ENCODE data around the gene RCN1.
"Not testable (repeated sequence)": the region's sequence is repeated elsewhere in the genome, so short reads cannot be mapped to it uniquely, and the experiment has no call there.

The RCN1 gene

GRCh38 chr11:32090545-32091370 is at the start of gene RCN1:
Gene RCN1, plus strand, starts transcription at chr11:32091074. Its CDS starts 123 bp downstream, at chr11:32091197.
- DNase-seq (ENCODE audit: low read depth) = peak; percentile 32

DNA sequence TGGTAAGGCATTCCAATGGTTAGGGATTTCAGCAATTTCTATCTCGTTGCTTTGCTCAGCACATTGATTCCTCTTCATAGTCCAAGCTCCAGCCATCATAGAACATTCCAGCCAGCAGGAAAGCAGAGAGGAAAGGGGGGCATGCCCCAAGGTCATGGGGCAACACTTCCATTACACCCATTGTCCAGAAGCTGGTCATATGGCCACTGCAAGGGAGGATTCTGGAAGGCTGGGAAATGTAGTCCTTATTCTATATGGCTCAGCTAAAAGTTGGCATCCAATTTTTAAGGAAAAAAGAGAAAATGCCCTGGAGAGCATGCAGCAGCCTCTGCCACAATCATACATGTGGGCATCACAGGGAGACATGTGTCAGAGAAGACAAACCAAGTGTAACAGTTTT is 47.1 kb upstream of the RCN1 start:
- no peak for DNase-seq (ENCODE audit: low read depth)

DNA sequence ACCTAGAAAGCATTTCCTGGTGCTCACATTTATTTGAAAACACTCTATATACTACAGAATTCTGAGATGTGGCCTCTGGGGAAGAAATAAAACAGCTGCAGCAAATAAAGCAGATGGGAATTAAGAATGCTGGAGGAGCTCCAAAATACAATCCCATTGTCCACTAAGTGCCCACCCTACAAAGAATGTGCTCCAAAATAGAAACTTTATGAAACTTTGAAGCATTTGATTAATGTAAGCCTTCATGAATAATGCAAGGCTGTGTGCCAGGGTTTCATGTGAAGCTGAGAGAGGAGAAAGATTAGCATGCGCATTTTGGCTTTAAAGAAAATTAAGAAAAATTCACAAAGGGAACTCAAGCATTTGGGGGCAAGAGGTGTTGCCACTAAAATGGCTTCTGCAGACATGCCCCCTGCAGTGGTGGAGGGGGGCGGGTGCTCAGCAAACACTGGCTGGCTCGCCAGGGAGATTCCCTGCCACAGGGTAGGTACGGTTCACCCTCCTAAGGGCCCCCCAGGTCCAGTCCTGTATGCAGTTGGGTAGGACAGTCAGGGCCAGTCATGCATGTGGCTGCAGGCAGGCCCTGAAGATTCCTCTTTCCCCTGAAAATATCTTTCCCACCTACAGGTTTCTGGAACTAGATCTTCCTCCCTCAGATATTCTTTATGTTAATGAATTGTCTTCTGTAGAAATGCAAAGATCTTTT is 46.6 kb upstream of the RCN1 start:
- no peak for DNase-seq (ENCODE audit: low read depth)

- DNase-seq (ENCODE audit: low read depth) = no peak
Measured at GRCh38 chr11:32045456-32045855, 45.4 kb upstream of the RCN1 start.

GRCh38 chr11:32050264-32050663 is 40.6 kb upstream of the RCN1 start:
- no peak for DNase-seq (ENCODE audit: low read depth)

DNA sequence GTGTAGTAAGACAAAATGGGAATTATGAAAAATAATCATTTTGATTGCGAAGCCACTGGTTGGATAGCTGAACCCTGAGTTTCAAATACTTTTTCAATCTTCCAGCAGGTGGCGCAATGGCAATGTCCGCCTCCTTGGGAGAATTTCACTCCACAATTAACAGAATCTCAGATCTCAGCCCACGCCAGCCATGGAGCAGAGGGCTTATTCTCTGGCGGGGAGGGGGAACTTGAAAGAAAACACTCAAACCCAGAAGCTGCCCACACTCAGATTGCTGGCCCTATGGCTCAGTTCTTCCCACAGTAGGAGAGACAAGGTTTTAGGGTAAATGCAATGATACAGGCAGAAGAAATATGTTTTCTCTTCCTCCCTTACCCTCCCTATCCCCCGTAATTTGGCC is 38.7 kb upstream of the RCN1 start:
- DNase-seq (ENCODE audit: low read depth) = peak; percentile 3

GRCh38 chr11:32053151-32053888 is 37.6 kb upstream of the RCN1 start:
- DNase-seq (ENCODE audit: low read depth) = no peak

DNA sequence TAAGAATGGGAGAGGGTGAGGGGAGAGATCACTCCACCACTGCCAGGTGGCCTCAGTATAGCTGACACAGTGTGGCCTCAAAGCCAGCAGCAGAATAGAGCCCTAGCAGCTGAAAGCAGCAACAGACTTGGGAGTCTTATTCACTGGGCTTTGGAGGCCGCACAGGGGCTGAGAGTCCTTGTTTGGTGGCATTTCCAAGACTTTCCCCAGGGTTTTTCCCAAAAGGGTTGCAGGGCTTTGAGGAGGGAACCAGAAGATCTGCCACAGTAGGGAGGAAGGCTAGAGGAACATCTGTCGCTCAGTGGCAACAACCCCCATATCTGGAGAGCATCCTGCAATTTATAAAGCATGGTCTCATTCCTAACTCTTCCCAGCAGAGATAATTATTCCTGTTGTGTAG is 35.0 kb upstream of the RCN1 start:
- DNase-seq (ENCODE audit: low read depth) = no peak

DNA sequence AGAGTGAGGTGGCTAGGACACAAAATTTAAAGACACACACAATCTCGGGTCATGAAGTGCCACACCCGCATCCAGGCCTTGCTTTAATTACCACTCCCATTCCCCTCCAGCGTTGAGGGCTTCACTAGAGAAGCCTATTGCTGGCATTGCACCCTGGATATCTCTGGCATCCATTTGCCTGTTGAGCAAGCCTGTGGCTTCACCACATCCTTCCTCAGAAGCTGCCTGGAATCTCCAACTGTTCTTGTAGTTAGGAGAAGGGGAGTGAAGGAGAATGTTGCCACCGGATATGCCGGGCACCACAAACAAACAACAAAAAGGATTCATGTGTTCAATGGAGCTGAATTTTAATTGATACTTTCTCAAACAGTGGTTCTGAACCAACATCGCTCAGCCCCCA is 34.4 kb upstream of the RCN1 start:
- no peak for DNase-seq (ENCODE audit: low read depth)

GRCh38 chr11:32059686-32060462 is 31.0 kb upstream of the RCN1 start:
- no peak for DNase-seq (ENCODE audit: low read depth)

DNA sequence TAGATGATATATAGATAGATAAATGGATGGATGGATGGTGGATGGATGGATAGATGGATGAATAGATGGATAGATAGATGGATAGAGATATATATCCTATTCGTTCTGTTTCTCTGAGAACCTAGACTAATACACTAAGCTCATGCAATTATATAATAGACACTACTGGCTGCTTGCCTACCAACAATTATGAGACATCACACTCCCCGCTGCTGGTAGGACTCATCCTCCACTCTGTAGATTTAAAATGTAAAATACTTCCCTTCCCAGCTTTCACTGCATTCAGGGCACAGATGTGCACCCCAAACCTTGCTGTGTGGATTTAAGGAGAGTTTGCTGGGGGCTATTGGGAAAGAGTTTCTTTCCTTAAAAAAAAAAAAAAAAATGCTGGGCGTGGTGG is 28.3 kb upstream of the RCN1 start:
- DNase-seq (ENCODE audit: low read depth) = no peak

- not testable (repeated sequence) for DNase-seq (ENCODE audit: low read depth)
Measured at GRCh38 chr11:32063031-32063430, 27.8 kb upstream of the RCN1 start.

DNA sequence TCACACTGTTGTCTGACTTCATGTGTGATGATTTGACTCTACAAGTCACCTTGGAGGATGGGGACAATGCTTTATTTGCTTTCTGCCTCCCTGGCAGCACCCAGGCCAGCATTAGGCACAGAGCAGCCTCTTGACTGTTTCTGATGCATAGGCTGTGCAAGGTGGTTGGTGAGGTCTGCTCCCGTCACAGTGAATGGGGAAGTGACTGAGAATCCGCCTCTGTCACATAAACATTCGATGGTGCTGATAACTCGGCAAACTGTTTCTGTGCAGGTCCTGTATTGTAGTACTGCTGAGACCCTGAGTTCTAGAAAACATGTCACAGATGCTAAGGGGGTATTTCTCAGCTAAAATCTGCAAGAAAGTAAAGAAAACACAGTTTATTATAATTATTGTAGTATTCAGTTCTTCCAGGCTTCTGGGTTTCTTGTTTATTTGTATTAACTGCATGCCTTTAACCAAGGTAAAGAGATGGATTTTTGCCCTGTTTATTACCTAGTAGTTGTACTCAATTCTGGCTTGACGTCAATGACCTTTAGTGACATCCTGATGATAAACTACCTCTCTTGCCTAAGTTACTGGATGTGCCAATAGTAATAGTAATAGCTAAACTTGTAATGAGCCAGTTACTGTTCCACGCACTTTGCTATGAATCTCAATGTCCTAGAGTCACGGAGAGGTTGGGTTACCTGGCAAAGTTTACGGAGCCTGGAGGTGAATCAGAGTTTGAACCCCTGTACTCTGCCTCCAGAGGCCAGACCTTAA is 24.8 kb upstream of the RCN1 start:
- DNase-seq (ENCODE audit: low read depth) = no peak

DNA sequence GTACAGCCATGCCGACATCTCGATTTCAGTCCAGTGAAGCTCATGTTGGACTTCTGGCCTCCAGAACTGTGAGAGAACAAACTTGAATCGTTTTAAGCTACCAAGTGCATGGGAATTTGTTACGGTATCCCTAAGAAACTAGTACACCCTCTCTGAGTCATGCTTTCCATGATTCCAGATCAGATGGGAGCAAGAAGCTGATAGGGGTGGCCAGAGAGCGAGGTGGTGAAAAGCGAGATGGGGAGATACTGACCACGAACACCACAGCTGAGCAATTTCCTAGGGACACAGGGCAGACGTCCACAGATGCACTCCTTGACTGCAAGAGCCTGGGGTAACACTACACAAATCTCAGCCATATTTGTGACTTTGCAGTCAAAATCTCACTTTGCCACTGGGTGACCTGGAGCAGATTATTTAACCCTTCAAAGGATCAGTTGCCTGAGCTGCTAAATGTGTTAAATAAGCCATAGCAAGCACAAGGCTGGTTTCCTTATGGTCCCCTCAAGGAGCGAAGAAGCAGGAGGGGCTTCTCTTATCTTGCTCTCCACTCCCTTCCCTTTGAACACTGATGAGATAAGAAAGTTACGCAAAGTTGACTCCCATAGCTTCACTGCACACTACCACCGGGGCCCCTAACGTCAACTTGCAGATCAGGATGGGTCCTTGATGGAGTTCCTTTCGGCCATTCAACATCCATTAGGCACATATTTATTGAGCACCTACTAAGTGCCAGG is 22.6 kb upstream of the RCN1 start:
- DNase-seq (ENCODE audit: low read depth) = no peak

DNA sequence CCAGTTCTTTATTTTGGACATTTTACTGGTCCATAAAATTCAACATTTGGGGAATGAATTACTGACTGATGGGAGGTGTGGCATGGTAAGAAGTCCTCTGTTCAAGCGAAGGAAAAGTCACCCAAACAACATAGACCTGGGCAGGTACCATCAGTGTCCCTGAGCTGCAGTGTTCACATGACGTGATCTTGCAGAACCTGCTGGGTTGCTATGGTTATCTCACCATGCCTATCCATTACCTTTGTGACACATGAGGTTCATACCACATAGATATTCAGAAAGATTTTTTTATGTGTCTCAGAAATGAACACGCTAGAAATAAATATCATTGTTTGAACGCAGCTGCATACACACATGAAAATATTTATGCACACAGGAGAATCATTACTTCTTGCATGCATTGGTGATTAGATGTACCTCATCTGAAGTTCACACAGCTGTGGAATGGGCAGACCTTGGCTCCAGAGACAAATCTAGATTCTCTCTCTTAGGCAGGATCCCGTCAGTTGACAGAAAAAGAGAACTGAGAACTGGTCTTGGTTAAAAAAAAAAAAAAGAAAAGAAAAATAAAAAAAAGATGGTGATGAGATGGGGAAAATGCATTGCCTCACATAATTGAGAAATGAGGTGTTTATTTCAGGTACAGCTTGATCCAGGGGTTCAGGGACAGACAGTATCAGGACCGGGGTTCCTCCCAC is 21.4 kb upstream of the RCN1 start:
- DNase-seq (ENCODE audit: low read depth) = no peak

DNA sequence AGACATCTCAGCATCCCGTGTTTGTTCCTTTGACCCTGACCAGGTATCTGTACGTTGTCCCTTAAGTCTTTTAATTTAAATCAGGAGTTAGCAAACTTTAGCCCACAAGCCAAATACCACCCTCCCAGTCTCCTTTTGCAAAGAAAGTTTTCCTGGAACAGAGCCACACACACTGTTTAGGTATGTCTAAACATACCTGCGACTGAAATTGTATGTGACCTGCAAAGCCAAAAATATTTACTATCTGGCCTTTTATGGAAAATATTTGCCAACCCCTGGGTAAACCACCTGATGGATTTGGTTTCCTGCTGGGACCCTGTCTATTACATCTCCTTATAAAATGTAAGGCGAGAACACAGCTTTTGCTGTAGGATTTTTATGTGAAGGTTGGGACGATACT is 20.2 kb upstream of the RCN1 start:
- no peak for DNase-seq (ENCODE audit: low read depth)

DNA sequence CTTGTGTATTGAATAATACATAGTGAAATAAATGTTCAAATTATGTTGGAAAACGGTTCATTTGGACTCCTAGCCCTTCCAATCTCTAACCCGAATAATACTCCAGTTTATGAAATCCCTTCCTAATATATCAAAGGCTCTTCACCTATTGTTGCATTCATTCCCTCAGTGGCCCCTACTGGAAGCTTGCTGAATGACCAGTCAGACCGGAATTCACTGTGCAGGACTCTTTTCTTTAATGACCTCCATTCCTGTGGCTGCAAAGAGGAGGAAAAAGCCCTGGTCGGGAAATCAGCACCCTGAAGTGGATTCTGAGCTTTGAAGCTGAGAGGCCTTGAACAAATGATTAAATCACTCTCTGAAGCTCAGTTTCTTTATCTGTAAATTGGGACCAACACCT is 19.1 kb upstream of the RCN1 start:
- DNase-seq (ENCODE audit: low read depth) = no peak

GRCh38 chr11:32072872-32073643 is 17.8 kb upstream of the RCN1 start:
- DNase-seq (ENCODE audit: low read depth) = no peak

- DNase-seq (ENCODE audit: low read depth) = no peak
Measured at GRCh38 chr11:32073644-32074026, 17.2 kb upstream of the RCN1 start.
